ENCODE results near the gene CLK3. TPM values are rescaled to one million over a fixed set of nuclear protein-coding genes. Genes with fewer than 3 reads are reported as not detected.

CLK3 gene
- total RNA-seq, 2 experiments from 2014 or later = 86.5 to 109 TPM

GRCh38 chr15:74676801-74677200, 61.2 kb downstream of the CLK3 start:
- CTCF ChIA-PET (ENCODE audit: unreplicated experiment) = interaction anchor here (1.0 to 1.1 kb wide), 2 partner anchors 19 to 21 kb away, joined by 3 to 4 read pairs; partner anchors contain the start of gene EDC3
- 0 out of 2 replicates have a peak, but pooled peaks cover 6% of the 10 kb centered on the region for H3K79me2 ChIP-seq (ENCODE audit: insufficient read depth, low read depth, low read length)
- no peaks in the 10 kb centered on the region for H3K9me2 ChIP-seq (ENCODE audit: insufficient read depth, low read length)
- H3K27ac ChIP-seq (ENCODE audit: low read depth, low read length, poor library complexity, severe bottlenecking) = no peak overlapping the region
- H3K4me2 ChIP-seq (ENCODE audit: low read length) = no peak overlapping the region
- H3K4me3 ChIP-seq (ENCODE audit: low read depth, low read length, poor library complexity, severe bottlenecking) = no peak overlapping the region
- no peaks in the 10 kb centered on the region for H4K20me1 ChIP-seq (ENCODE audit: insufficient read depth, low read length)
- BruUV-seq (replicated peaks) = no TSS peak
- no peaks in the 10 kb centered on the region for H3K4me1 ChIP-seq (ENCODE audit: insufficient read depth, low read length, poor library complexity, severe bottlenecking)
- no peaks in the 10 kb centered on the region for H3K9me3 ChIP-seq (ENCODE audit: low read length)
- H2AFZ ChIP-seq (ENCODE audit: low read length) = no peak overlapping the region
- POLR2A ChIA-PET = interaction anchor here (0.9 to 1.1 kb wide), 3 partner anchors 12 to 100 kb away, joined by 3 to 8 read pairs (median 3); no protein-coding TSS in a partner anchor
- H3K36me3 ChIP-seq (ENCODE audit: insufficient read depth, low read length) = peaks cover 17% of the 10 kb centered on the region; the same call in 1 of the 2 replicates
- DNase-seq (ENCODE audit: low spot score) = no peak
- TF ChIP-seq, protein P1, sequence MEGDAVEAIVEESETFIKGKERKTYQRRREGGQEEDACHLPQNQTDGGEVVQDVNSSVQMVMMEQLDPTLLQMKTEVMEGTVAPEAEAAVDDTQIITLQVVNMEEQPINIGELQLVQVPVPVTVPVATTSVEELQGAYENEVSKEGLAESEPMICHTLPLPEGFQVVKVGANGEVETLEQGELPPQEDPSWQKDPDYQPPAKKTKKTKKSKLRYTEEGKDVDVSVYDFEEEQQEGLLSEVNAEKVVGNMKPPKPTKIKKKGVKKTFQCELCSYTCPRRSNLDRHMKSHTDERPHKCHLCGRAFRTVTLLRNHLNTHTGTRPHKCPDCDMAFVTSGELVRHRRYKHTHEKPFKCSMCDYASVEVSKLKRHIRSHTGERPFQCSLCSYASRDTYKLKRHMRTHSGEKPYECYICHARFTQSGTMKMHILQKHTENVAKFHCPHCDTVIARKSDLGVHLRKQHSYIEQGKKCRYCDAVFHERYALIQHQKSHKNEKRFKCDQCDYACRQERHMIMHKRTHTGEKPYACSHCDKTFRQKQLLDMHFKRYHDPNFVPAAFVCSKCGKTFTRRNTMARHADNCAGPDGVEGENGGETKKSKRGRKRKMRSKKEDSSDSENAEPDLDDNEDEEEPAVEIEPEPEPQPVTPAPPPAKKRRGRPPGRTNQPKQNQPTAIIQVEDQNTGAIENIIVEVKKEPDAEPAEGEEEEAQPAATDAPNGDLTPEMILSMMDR (conservative IDR thresholded peaks at IDR 0.05; ENCODE audit: low read length) = no peak
- TF ChIP-seq EZH2phosphoT487 (IDR thresholded peaks at IDR 0.05; ENCODE audit: borderline replicate concordance, low read depth, low read length) = no peak
- intact Hi-C loops (cut with micrococcal nuclease; ENCODE audit: unreplicated experiment) = no loop called here

Other genes with a start within 250 kb of the CLK3 start
- gene CYP11A1, start 248.2 kb upstream of the CLK3 start, total RNA-seq (2014; rRNA removed; shearing (Covaris generic)) = not detected in 2 replicates
- gene CYP11A1, start 248.2 kb upstream of the CLK3 start, total RNA-seq (2022) = not detected in 2 replicates
- 0.06 and 0.08 TPM in 2 replicates for gene SEMA7A, start 181.9 kb upstream of the CLK3 start, total RNA-seq (2014; rRNA removed; shearing (Covaris generic))
- gene SEMA7A, start 181.9 kb upstream of the CLK3 start, total RNA-seq (2022) = 0.46 and 1.0 TPM in 2 replicates
- 29.5 and 32.6 TPM in 2 replicates for gene UBL7, start 154.7 kb upstream of the CLK3 start, total RNA-seq (2014; rRNA removed; shearing (Covaris generic))
- 41.3 and 44.1 TPM in 2 replicates for gene UBL7, start 154.7 kb upstream of the CLK3 start, total RNA-seq (2022)
- 0.80 and 7.5 TPM in 2 replicates for gene ARID3B, start 74.6 kb upstream of the CLK3 start, total RNA-seq (2014; rRNA removed; shearing (Covaris generic))
- gene ARID3B, start 74.6 kb upstream of the CLK3 start, total RNA-seq (2022) = 2.0 and 3.2 TPM in 2 replicates
- 13.4 and 15.1 TPM in 2 replicates for gene EDC3, start 80.2 kb downstream of the CLK3 start, total RNA-seq (2014; rRNA removed; shearing (Covaris generic))
- gene EDC3, start 80.2 kb downstream of the CLK3 start, total RNA-seq (2022) = 43.5 and 51.4 TPM in 2 replicates
- gene CYP1A1, start 109.7 kb downstream of the CLK3 start, total RNA-seq (2014; rRNA removed; shearing (Covaris generic)) = not detected in 2 replicates
- gene CYP1A1, start 109.7 kb downstream of the CLK3 start, total RNA-seq (2022) = 0.22 and 0.29 TPM in 2 replicates
- not detected in 2 replicates for gene CYP1A2, start 133.0 kb downstream of the CLK3 start, total RNA-seq (2014; rRNA removed; shearing (Covaris generic))
- not detected in 2 replicates for gene CYP1A2, start 133.0 kb downstream of the CLK3 start, total RNA-seq (2022)
- gene CSK, start 166.2 kb downstream of the CLK3 start, total RNA-seq (2014; rRNA removed; shearing (Covaris generic)) = 106 and 112 TPM in 2 replicates
- 318 and 355 TPM in 2 replicates for gene CSK, start 166.2 kb downstream of the CLK3 start, total RNA-seq (2022)
- gene LMAN1L, start 197.0 kb downstream of the CLK3 start, total RNA-seq (2014; rRNA removed; shearing (Covaris generic)) = 0.09 TPM in 1 of 2 replicates, not detected in the other
- gene LMAN1L, start 197.0 kb downstream of the CLK3 start, total RNA-seq (2022) = 0.37 and 0.38 TPM in 2 replicates
- gene CPLX3, start 210.8 kb downstream of the CLK3 start, total RNA-seq (2014; rRNA removed; shearing (Covaris generic)) = 0.35 and 0.57 TPM in 2 replicates
- 1.5 and 2.1 TPM in 2 replicates for gene CPLX3, start 210.8 kb downstream of the CLK3 start, total RNA-seq (2022)
- 22.2 and 31.7 TPM in 2 replicates for gene ULK3, start 227.3 kb downstream of the CLK3 start, total RNA-seq (2014; rRNA removed; shearing (Covaris generic))
- gene ULK3, start 227.3 kb downstream of the CLK3 start, total RNA-seq (2022) = 30.2 and 46.4 TPM in 2 replicates

Measured in OCI-LY7 (cell line).